Measurements from ENCODE around the gene UBN1.

GRCh38 chr16:4883501-4883900 is 36.2 kb downstream of the UBN1 start:
- TF ChIP-seq CTCF (IDR thresholded peaks at IDR 0.05), result no peak
- no peak for TF ChIP-seq POLR2A (IDR thresholded peaks at IDR 0.05)

All from Peyer's patch (tissue), 4 donors.